Small intestine (tissue), 7 donors: ENCODE measurements around the gene TM4SF4. TPM values are rescaled to one million over a fixed set of nuclear protein-coding genes. Genes with fewer than 3 reads are reported as not detected.
A peak's percentile ranks its signal among the peaks of the same experiment; 100 is the strongest.

Experiments
- DNase-seq, 2 donors: peaks; one replicate each; pipeline versions ENCODE4 v3.0.0 to v3.0.0-alpha.2; 2013
- FAIRE-seq: peaks from 2 replicates; lab custom pipeline; 2012; peaks lifted over from hg19 to GRCh38; lab: Jason Lieb, UNC
- H3K27ac ChIP-seq, 3 donors: one replicate each; pipeline ENCODE4 v1.5.1; 2013; ENCODE audit warnings: low read length in 2 of 3, mild to moderate bottlenecking in 2 of 3, control low read depth in 1 of 3, inconsistent platforms in 1 of 3, low read depth in 1 of 3, moderate library complexity in 1 of 3
- H3K27me3 ChIP-seq, 3 donors: one replicate each; pipeline ENCODE4 v1.6.1; 2013; ENCODE audit warnings: low read length in 3 of 3, inconsistent platforms in 1 of 3; ENCODE audit not compliant: control insufficient read depth in 3 of 3, insufficient read depth in 3 of 3
- H3K36me3 ChIP-seq, 3 donors: one replicate each; pipeline ENCODE4 v1.6.1; 2013; ENCODE audit warnings: low read length in 3 of 3, inconsistent platforms in 1 of 3, low read depth in 1 of 3, mild to moderate bottlenecking in 1 of 3, moderate library complexity in 1 of 3; ENCODE audit not compliant: control insufficient read depth in 3 of 3, insufficient read depth in 2 of 3
- H3K4me1 ChIP-seq, 3 donors: one replicate each; pipeline ENCODE4 v1.6.1; 2013; ENCODE audit warnings: low read length in 2 of 3, inconsistent platforms in 1 of 3, low read depth in 1 of 3, mild to moderate bottlenecking in 1 of 3, moderate library complexity in 1 of 3; ENCODE audit not compliant: control insufficient read depth in 3 of 3, insufficient read depth in 2 of 3
- H3K4me3 ChIP-seq, 3 donors: one replicate each; pipeline ENCODE4 v1.5.1; 2013; ENCODE audit warnings: low read length in 3 of 3, control low read depth in 1 of 3, inconsistent platforms in 1 of 3, low read depth in 1 of 3, mild to moderate bottlenecking in 1 of 3, moderate library complexity in 1 of 3
- H3K9me3 ChIP-seq, 2 donors: one replicate each; pipeline ENCODE4 v1.6.1; 2013; ENCODE audit warnings: low read depth in 1 of 2, low read length in 1 of 2; ENCODE audit not compliant: control insufficient read depth in 2 of 2, insufficient read depth in 1 of 2
- WGBS, 3 donors: extraction: QIAGEN DNeasy Blood & Tissue Kit; methylation state at CpG; one replicate each; pipeline ENCODE4 v1.1.7; 2013; 5-methylcytosine and 5-hydroxymethylcytosine counted together
- polyA plus RNA-seq, 4 donors: library from polyadenylated mRNA; stranded (reverse) in 3 of 4; unstranded in 1 of 4; fragments of 200-250 nt in 3 of 4; fragments of 120-200 nt in 1 of 4; gene quantifications; one replicate each; pipeline versions ENCODE4 v1.2.1 to v1.2.3, GENCODE V29; 2013
- donor health status: healthy with polysubstance abuse.
- donor health status: control.
- donor health status: control.
- donor health status: Bipolar disorder and iron deficiency.
- donor health status: healthy.

The TM4SF4 gene
- polyA plus RNA-seq, 4 donors = 14.2 to 2,254 (median 658) TPM

- Histone ChIP-seq H3K36me3 (no peaks in the 10 kb centered on the region), H3K4me3 (no peak overlapping the region), H3K27ac (no peak overlapping the region), H3K4me1 (peaks cover 0 to 8% (median 6%) of the 10 kb centered on the region in 3 donors), H3K27me3 (no peaks in the 10 kb centered on the region), H3K9me3 (peaks cover 3 to 24% of the 10 kb centered on the region in 2 donors)
- 63 to 82% (median 74%) methylated on average over 1 of the region's 1 CpG for WGBS, 3 donors
- no peak for FAIRE-seq
- DNase-seq = no peak
These were observed 18.5 kb upstream of the TM4SF4 start for GRCh38 chr3:149455989-149456388.

GRCh38 chr3:149459491-149460059, 14.9 kb upstream of the TM4SF4 start:
- DNase-seq = peak in 1 of 2 donors; percentile 75
- peak overlapping the region in 1 of 3 donors; percentile 31 for H3K27ac ChIP-seq
- FAIRE-seq = no peak
- peaks cover 0 to 12% (median 5%) of the 10 kb centered on the region in 3 donors for H3K4me1 ChIP-seq
- 51 to 71% (median 62%) methylated on average over 6 of the region's 6 CpGs for WGBS, 3 donors
- H3K4me3 ChIP-seq = no peak overlapping the region
- no peaks in the 10 kb centered on the region for H3K27me3 ChIP-seq
- peaks cover 0 to 7% of the 10 kb centered on the region in 2 donors for H3K9me3 ChIP-seq
- no peaks in the 10 kb centered on the region for H3K36me3 ChIP-seq

GRCh38 chr3:149460117-149460516, 14.4 kb upstream of the TM4SF4 start:
- 76 to 86% (median 83%) methylated on average over 1 of the region's 1 CpG for whole genome bisulfite sequencing, 3 donors
- no peak overlapping the region for H3K27ac ChIP-seq
- DNase-seq = no peak
- H3K9me3 ChIP-seq = peaks cover 0 to 7% of the 10 kb centered on the region in 2 donors
- H3K4me3 ChIP-seq = no peak overlapping the region
- no peak for FAIRE-seq
- peaks cover 0 to 17% (median 5%) of the 10 kb centered on the region in 3 donors for H3K4me1 ChIP-seq
- H3K27me3 ChIP-seq = no peaks in the 10 kb centered on the region
- no peaks in the 10 kb centered on the region for H3K36me3 ChIP-seq

GRCh38 chr3:149462051-149462450, 12.4 kb upstream of the TM4SF4 start:
- FAIRE-seq = no peak
- Histone ChIP-seq H3K4me3 (no peak overlapping the region), H3K4me1 (peaks cover 2 to 17% (median 5%) of the 10 kb centered on the region in 3 donors), H3K9me3 (peaks cover 0 to 7% of the 10 kb centered on the region in 2 donors), H3K27me3 (no peaks in the 10 kb centered on the region), H3K36me3 (no peaks in the 10 kb centered on the region), H3K27ac (no peak overlapping the region)
- WGBS, 3 donors = 76 to 90% (median 86%) methylated on average over 3 of the region's 3 CpGs
- DNase-seq = no peak

GRCh38 chr3:149462581-149463011, 11.9 kb upstream of the TM4SF4 start:
- Histone ChIP-seq H3K27ac (no peak overlapping the region), H3K27me3 (no peaks in the 10 kb centered on the region), H3K36me3 (no peaks in the 10 kb centered on the region), H3K4me3 (no peak overlapping the region), H3K9me3 (peaks cover 0 to 7% of the 10 kb centered on the region in 2 donors), H3K4me1 (peaks cover 5 to 17% (median 5%) of the 10 kb centered on the region in 3 donors)
- WGBS, 3 donors = 80 to 97% (median 88%) methylated on average over 2 of the region's 2 CpGs
- DNase-seq (no peak), FAIRE-seq (no peak)

GRCh38 chr3:149463921-149464320, 10.6 kb upstream of the TM4SF4 start:
- FAIRE-seq = no peak

GRCh38 chr3:149464542-149465328, 9.8 kb upstream of the TM4SF4 start:
- FAIRE-seq (no peak), DNase-seq (no peak)
- peaks cover 0 to 7% of the 10 kb centered on the region in 2 donors for H3K9me3 ChIP-seq
- WGBS, 3 donors = 85 to 87% (median 87%) methylated on average over 31 of the region's 31 CpGs
- H3K4me1 ChIP-seq = peaks cover 5 to 18% (median 7%) of the 10 kb centered on the region in 3 donors
- no peaks in the 10 kb centered on the region for H3K27me3 ChIP-seq
- H3K4me3 ChIP-seq = no peak overlapping the region
- H3K36me3 ChIP-seq = no peaks in the 10 kb centered on the region
- H3K27ac ChIP-seq = peak overlapping the region in 1 of 3 donors; percentile 27

More at GRCh38 chr3:149463921-149464320, 10.6 kb upstream of the TM4SF4 start:
- no peak for DNase-seq
- Histone ChIP-seq H3K36me3 (no peaks in the 10 kb centered on the region), H3K4me3 (no peak overlapping the region), H3K9me3 (peaks cover 0 to 7% of the 10 kb centered on the region in 2 donors), H3K27me3 (no peaks in the 10 kb centered on the region), H3K27ac (no peak overlapping the region), H3K4me1 (peaks cover 5 to 17% (median 11%) of the 10 kb centered on the region in 3 donors)
- WGBS, 3 donors = 97 to 100% (median 98%) methylated on average over 16 to 18 of the region's 18 CpGs

- Histone ChIP-seq H3K27ac (peak overlapping the region in 2 of 3 donors; percentile 19 to 70), H3K4me1 (peaks cover 5 to 15% (median 6%) of the 10 kb centered on the region in 3 donors), H3K27me3 (no peaks in the 10 kb centered on the region), H3K36me3 (no peaks in the 10 kb centered on the region), H3K4me3 (no peak overlapping the region), H3K9me3 (peaks cover 0 to 7% of the 10 kb centered on the region in 2 donors)
- DNase-seq (peak in 1 of 2 donors; percentile 94), FAIRE-seq (no peak)
- WGBS, 3 donors = 16 to 50% (median 27%) methylated on average over 10 of the region's 10 CpGs
These were observed 9.1 kb upstream of the TM4SF4 start for GRCh38 chr3:149465351-149465883.
